GM08714 (cell line): ENCODE results near the gene HDAC8.
"Not testable (repeated sequence)": the region's sequence is repeated elsewhere in the genome, so short reads cannot be mapped to it uniquely, and the experiment has no call there.

Experiments
- H3K4me3 ChIP-seq: fragments of 200-500 bp; sonication (Bioruptor generic); 2 replicates; pipeline ENCODE4 v1.5.1; 2014; ENCODE audit warnings: mild to moderate bottlenecking, low read length, inconsistent platforms
- ZNF274 ChIP-seq: IDR thresholded peaks from 2 replicates; pipeline ENCODE4 v1.6.1; 2012; ENCODE audit warnings: mild to moderate bottlenecking, low read depth, low read length

Gene HDAC8

GRCh38 chrX:72461288-72461687 lies 111.4 kb downstream of the HDAC8 start:
- no peak overlapping the region for H3K4me3 ChIP-seq
- no peak for TF ChIP-seq ZNF274

GRCh38 chrX:72460715-72461114 lies 111.9 kb downstream of the HDAC8 start:
- no peak for TF ChIP-seq ZNF274
- H3K4me3 ChIP-seq = no peak overlapping the region

DNA sequence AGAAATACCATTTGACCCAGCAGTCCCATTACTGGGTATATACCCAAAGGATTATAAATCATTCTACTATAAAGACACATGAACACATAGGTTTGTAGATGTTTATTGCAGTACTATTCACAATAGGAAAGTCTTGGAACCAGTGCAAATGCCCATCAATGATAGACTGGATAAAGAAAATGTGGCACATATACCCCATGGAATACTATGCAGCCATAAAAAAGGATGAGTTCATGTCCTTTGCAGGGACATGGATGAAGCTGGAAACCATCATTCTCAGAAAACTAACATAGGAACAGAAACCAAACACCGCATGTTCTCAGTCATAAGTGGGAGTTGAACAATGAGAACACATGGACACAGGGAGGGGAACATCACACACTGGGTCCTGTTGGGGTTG lies 123.6 kb downstream of the HDAC8 start:
- H3K4me3 ChIP-seq = not testable (repeated sequence)

- not testable (repeated sequence) for H3K4me3 ChIP-seq
Observed at GRCh38 chrX:72440764-72441163, 131.9 kb downstream of the HDAC8 start.

- H3K4me3 ChIP-seq = no peak overlapping the region
- TF ChIP-seq ZNF274 = no peak
Observed at GRCh38 chrX:72436010-72436409, 136.6 kb downstream of the HDAC8 start.

GRCh38 chrX:72430405-72430968 lies 142.2 kb downstream of the HDAC8 start:
- no peak overlapping the region for H3K4me3 ChIP-seq
- TF ChIP-seq ZNF274 = no peak

DNA sequence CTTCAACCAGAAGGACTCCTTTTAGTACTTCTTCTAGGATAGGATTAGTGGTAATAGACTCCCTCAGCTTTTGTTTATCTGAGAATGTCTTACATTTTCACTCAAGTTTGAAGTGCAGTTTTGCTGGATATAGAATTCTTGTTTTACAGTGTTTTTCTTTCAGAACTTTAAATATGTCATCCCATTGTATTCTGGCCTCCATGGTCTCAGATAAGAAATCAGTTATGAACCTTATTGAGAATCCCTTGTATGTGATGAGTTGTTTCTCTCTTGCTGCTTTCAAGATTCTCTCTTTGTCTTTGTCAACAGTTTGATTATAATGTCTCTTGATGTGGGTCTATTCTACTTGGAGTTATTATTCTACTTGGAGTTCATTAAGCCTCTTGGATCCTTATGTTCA lies 150.8 kb downstream of the HDAC8 start:
- no peak for TF ChIP-seq ZNF274
- no peak overlapping the region for H3K4me3 ChIP-seq

- no peak overlapping the region for H3K4me3 ChIP-seq
- TF ChIP-seq ZNF274 = no peak
Observed at GRCh38 chrX:72409993-72410392, 162.7 kb downstream of the HDAC8 start.

GRCh38 chrX:72408885-72409284 lies 163.8 kb downstream of the HDAC8 start:
- TF ChIP-seq ZNF274 = no peak
- H3K4me3 ChIP-seq = no peak overlapping the region

DNA sequence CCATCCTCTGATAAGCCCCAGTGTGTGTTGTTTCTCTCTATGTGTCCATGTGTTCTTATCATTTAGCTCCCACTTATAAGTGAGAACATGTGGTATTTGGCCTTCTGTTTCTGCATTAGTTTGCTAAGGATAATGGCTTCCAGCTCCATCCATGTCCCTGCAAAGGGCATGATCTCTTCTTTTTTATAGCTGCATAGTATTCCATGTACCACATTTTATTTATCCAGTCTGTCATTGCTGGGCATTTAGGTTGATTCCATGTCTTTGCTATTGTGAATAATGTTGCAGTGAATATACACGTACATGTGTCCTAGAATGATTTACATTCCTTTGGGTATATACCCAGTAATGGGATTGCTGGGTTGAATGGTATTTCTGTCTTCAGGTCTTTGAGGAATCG lies 167.5 kb downstream of the HDAC8 start:
- H3K4me3 ChIP-seq = not testable (repeated sequence)

GRCh38 chrX:72402614-72403013 lies 170.0 kb downstream of the HDAC8 start:
- TF ChIP-seq ZNF274 = no peak

GRCh38 chrX:72399816-72400215 lies 172.8 kb downstream of the HDAC8 start:
- no peak for TF ChIP-seq ZNF274
- no peak overlapping the region for H3K4me3 ChIP-seq

More at GRCh38 chrX:72402614-72403013, 170.0 kb downstream of the HDAC8 start:
- no peak overlapping the region for H3K4me3 ChIP-seq

- no peak overlapping the region for H3K4me3 ChIP-seq
- TF ChIP-seq ZNF274 = no peak
Observed at GRCh38 chrX:72396117-72396516, 176.5 kb downstream of the HDAC8 start.

DNA sequence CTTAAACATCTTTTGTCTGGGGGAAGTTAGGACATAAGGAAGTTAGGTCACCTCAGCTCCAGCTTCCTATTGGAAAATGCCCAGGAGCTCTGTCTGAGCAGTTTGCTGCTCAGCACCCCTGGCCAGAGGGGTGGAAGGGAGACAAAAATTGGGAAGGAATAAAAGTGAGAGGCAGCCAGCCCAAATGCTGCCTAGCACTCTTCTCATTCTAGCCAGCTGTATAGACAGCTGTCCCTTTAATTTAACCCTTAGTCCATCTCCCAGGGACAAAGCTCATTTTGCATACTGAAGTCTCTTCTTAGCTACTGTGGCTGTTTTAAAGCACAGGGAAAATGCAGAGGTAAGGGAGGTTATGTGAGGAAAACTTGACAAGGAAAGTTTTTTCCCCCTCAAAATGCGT lies 177.4 kb downstream of the HDAC8 start:
- H3K4me3 ChIP-seq = no peak overlapping the region
- no peak for TF ChIP-seq ZNF274

DNA sequence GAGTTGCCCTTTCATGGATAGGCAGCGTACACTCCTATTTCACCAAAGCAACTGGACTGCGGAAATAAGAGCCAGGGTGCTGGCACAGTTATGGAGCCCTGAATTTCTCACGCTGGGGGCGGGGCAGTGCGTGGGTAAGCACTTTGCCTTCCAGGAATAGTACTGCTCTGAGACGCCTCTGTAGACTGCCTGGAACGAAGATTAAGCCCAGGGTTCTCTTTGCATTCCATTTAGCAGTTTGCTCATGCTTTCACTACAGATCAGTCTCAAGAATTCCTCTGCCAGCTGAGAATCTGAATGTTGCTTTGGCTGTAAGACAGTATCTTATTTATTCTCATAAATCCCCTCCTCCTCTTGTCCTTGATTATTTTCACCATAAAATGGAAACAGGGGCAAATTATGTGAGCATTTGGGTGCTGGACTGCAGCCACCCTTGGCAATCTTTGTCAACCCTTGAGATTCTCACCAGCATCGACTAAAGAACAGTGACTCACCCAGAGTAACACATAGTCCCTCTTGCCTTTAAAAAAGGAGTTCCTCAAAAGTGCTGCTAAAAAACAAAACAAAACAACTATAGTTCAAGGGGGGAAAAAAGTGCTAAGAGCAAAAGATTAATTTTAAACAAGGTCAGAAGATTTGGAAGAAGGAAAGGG lies 178.0 kb downstream of the HDAC8 start:
- no peak overlapping the region for H3K4me3 ChIP-seq
- TF ChIP-seq ZNF274 = no peak
